ENCODE measurements around the gene MYEOV. TPM values are rescaled to one million over a fixed set of nuclear protein-coding genes. Genes with fewer than 3 reads are reported as not detected.

The MYEOV gene
- polyA plus RNA-seq, 1 experiment: 1.6 TPM

DNA sequence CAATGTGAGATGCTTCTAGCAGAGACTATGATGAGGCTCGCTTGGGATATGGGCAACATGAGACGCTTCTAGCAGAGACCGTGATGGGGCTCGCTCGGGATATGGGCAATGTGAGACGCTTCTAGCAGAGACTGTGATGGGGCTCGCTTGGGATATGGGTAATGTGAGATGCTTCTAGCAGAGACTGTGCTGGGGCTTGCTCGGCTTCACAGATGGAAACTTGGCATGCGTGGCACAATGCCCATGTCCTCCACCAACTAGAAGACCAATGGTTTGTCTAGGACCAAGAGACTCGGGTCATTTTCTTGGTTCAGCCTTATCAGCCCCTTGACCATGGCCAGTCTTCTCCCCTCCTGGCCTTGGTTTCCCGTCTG lies 7.1 kb downstream of the MYEOV start:
- Histone ChIP-seq H3K27me3 (ENCODE audit: control insufficient read depth, insufficient read depth, low read length) (no peaks in the 10 kb centered on the region), H3K4me3 (ENCODE audit: low read depth, low read length) (no peak overlapping the region), H3K27ac (ENCODE audit: low read depth, low read length) (peak overlapping the region; percentile 11), H3K9me3 (ENCODE audit: control insufficient read depth, insufficient read depth, low read length) (no peaks in the 10 kb centered on the region; the same call in 1 of the 2 replicates)
- TF ChIP-seq, protein P1, sequence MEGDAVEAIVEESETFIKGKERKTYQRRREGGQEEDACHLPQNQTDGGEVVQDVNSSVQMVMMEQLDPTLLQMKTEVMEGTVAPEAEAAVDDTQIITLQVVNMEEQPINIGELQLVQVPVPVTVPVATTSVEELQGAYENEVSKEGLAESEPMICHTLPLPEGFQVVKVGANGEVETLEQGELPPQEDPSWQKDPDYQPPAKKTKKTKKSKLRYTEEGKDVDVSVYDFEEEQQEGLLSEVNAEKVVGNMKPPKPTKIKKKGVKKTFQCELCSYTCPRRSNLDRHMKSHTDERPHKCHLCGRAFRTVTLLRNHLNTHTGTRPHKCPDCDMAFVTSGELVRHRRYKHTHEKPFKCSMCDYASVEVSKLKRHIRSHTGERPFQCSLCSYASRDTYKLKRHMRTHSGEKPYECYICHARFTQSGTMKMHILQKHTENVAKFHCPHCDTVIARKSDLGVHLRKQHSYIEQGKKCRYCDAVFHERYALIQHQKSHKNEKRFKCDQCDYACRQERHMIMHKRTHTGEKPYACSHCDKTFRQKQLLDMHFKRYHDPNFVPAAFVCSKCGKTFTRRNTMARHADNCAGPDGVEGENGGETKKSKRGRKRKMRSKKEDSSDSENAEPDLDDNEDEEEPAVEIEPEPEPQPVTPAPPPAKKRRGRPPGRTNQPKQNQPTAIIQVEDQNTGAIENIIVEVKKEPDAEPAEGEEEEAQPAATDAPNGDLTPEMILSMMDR (IDR thresholded peaks at IDR 0.05; ENCODE audit: low read depth, low read length): no peak
- ChIA-PET POLR2A (no interaction called here), CTCF (no interaction called here)
- no peak for DNase-seq (ENCODE audit: low read depth, low spot score)

DNA sequence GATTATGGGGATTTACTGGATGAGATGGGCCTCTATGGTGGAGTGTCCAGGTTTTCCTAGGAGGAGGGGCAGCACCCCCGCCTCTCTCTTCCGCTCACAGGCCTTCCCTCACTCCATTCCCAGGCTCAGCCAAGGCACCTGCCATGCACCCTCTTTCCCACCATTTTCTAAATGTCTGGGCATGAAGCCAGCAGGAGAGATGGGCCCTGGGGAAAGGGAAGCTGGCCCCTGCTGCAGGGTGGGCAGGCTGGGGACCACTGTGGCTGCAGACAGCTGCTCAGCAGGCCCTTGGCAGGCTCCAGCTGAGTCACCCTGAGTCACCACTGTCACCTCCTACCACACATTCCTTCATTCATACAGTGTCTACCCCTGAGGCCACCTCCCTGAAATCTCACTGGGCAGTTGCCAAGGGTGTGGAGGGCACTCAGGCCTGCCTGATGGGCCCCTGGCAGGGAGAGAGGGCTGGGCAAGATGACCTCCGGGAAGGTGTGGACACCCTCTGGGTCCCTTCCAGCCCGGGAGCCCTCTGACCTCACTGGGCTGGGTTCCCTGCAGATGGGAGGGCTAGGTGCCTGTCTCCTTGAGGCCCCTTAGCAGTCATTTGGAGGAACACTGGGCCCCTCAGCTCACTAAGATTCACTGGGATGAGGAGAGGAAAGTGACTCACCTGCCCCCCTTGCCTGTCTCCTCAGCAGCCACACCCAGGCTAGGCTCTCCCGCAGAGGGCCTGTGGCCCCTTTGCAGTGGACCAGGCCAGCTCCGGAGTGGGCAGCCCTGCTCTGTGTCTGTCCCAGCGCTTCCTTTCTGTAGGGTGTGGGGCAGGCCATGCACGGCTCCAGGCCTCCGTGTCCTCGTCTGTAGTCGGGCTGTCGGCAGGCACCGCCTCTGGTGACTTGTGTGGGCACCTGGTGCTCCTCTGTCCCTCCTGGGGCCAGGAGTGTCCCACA lies 7.8 kb downstream of the MYEOV start:
- Histone ChIP-seq H3K27ac (ENCODE audit: low read depth, low read length) (peak overlapping the region; percentile 31), H3K27me3 (ENCODE audit: control insufficient read depth, insufficient read depth, low read length) (no peaks in the 10 kb centered on the region), H3K4me3 (ENCODE audit: low read depth, low read length) (no peak overlapping the region), H3K9me3 (ENCODE audit: control insufficient read depth, insufficient read depth, low read length) (no peaks in the 10 kb centered on the region)
- POLR2A ChIA-PET: no interaction called here
- peak; percentile 42 for DNase-seq (ENCODE audit: low read depth, low spot score)
- TF ChIP-seq, protein P1 (IDR thresholded peaks at IDR 0.05; ENCODE audit: low read depth, low read length): no peak
- CTCF ChIA-PET: no interaction called here

DNA sequence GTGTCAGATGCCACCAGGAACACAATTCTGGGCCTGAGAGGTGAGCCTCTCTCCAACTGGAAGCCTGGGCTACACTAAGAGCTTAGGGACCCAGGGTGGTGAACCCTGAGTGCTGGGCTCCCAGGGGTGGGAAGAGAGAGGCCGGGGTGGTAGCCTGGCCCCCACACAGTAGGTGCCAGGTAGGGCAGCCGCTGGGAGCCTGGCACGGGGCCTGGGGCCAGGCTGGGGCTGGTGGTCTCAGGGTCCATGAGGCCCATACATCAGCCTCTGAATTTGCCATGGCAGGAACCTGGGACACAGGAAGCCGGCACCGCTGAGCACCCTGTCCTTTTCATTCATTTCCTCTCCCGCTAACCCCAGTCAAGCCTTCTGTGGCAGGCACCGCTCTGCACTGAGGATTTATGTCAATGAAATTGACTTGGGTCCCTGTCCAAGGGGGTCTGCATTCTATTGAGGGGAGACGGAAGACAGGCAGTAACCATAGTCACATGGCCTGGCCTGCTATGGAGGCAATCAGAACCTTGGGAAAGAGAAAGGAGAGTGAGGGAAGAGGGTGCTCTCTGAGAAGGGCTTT lies 8.6 kb downstream of the MYEOV start:
- H3K27me3 ChIP-seq (ENCODE audit: control insufficient read depth, insufficient read depth, low read length): no peaks in the 10 kb centered on the region
- H3K27ac ChIP-seq (ENCODE audit: low read depth, low read length): peak overlapping the region; percentile 31
- no peak for DNase-seq (ENCODE audit: low read depth, low spot score)
- H3K9me3 ChIP-seq (ENCODE audit: control insufficient read depth, insufficient read depth, low read length): no peaks in the 10 kb centered on the region
- ChIA-PET POLR2A (no interaction called here), CTCF (no interaction called here)
- no peak overlapping the region for H3K4me3 ChIP-seq (ENCODE audit: low read depth, low read length)
- TF ChIP-seq, protein P1 (IDR thresholded peaks at IDR 0.05; ENCODE audit: low read depth, low read length): no peak

DNA sequence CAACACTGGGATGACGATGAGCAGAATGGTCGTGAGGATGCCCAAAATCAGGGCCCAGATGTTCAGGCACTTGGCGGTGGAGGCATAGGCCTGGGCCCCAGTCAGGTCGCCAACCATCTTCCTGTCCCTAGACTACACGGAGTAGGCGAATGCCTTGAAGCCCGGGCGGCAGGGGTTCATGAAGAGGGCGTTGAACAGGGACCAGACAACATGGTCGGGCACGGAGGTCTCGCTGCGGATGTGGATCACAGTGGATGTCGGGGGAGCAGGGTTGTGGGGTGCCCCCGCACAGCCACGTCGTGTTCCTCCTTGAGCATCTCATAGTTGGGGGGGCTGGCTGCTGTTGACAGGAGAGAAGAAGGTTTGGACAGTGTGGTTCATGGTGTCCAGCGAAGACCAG lies 9.5 kb downstream of the MYEOV start:
- CTCF ChIA-PET: no interaction called here
- POLR2A ChIA-PET: no interaction called here

More for the DNA sequence above, 9.5 kb downstream of the MYEOV start:
- no peak overlapping the region for H3K27ac ChIP-seq (ENCODE audit: low read depth, low read length)
- no peaks in the 10 kb centered on the region for H3K27me3 ChIP-seq (ENCODE audit: control insufficient read depth, insufficient read depth, low read length)
- H3K9me3 ChIP-seq (ENCODE audit: control insufficient read depth, insufficient read depth, low read length): no peaks in the 10 kb centered on the region
- TF ChIP-seq, protein P1 (IDR thresholded peaks at IDR 0.05; ENCODE audit: low read depth, low read length): no peak
- no peak for DNase-seq (ENCODE audit: low read depth, low spot score)
- no peak overlapping the region for H3K4me3 ChIP-seq (ENCODE audit: low read depth, low read length)
